NB4 (cell line): ENCODE measurements around the gene FAM186B.
"Not testable (repeated sequence)": the region's sequence is repeated elsewhere in the genome, so short reads cannot be mapped to it uniquely, and the experiment has no call there.

Experiments
- DNase-seq: peaks from one replicate; pipeline ENCODE4 v3.0.0; 2010; ENCODE audit warnings: low read depth
- H3K4me3 ChIP-seq: one replicate; pipeline ENCODE4 v1.5.1; 2011; ENCODE audit warnings: mild to moderate bottlenecking, low read depth, low read length, moderate library complexity
- CTCF ChIP-seq: IDR thresholded peaks from one replicate; pipeline ENCODE4 v1.5.1; 2012; ENCODE audit warnings: low read depth, low read length
- MAX ChIP-seq: IDR thresholded peaks from 2 replicates; pipeline ENCODE4 v1.6.1; 2011; ENCODE audit warnings: low read depth, low read length
- MYC ChIP-seq: IDR thresholded peaks from 2 replicates; pipeline ENCODE4 v1.6.1; 2011; ENCODE audit warnings: low read depth, low read length
- POLR2A ChIP-seq: IDR thresholded peaks from 2 replicates; pipeline ENCODE4 v1.6.1; 2011; ENCODE audit warnings: mild to moderate bottlenecking; ENCODE audit not compliant: insufficient read length; ENCODE audit errors: extremely low read depth

FAM186B gene

GRCh38 chr12:49605539-49605938 lies at the start of gene FAM186B:
FAM186B (minus strand) TSS chr12:49605639; CDS start chr12:49605477, 162 bp downstream.
- not testable (repeated sequence) for DNase-seq, H3K4me3 ChIP-seq

GRCh38 chr12:49654715-49655114 lies 49.3 kb upstream of the FAM186B start:
- TF ChIP-seq CTCF (no peak), POLR2A (no peak), MAX (no peak), MYC (no peak)
- DNase-seq = no peak
- no peak overlapping the region for H3K4me3 ChIP-seq

GRCh38 chr12:49652921-49653520 lies 47.6 kb upstream of the FAM186B start:
- DNase-seq = no peak
- TF ChIP-seq CTCF (no peak), MYC (no peak), POLR2A (no peak), MAX (no peak)
- no peak overlapping the region for H3K4me3 ChIP-seq

GRCh38 chr12:49651855-49652254 lies 46.4 kb upstream of the FAM186B start:
- no peak for DNase-seq
- no peak overlapping the region for H3K4me3 ChIP-seq
- no peak for TF ChIP-seq MYC
- TF ChIP-seq CTCF = no peak
- TF ChIP-seq MAX = no peak
- TF ChIP-seq POLR2A = no peak

- DNase-seq = no peak
- no peak for TF ChIP-seq POLR2A
- TF ChIP-seq CTCF = no peak
- no peak for TF ChIP-seq MAX
- TF ChIP-seq MYC = no peak
- H3K4me3 ChIP-seq = no peak overlapping the region
These were observed 44.5 kb upstream of the FAM186B start for GRCh38 chr12:49649892-49650291.

GRCh38 chr12:49649445-49649844 lies 44.0 kb upstream of the FAM186B start:
- TF ChIP-seq MYC = no peak
- no peak for TF ChIP-seq MAX
- TF ChIP-seq CTCF = no peak
- no peak for TF ChIP-seq POLR2A
- H3K4me3 ChIP-seq = no peak overlapping the region
- DNase-seq = no peak
